ENCODE measurements around the gene HTRA1. TPM values are rescaled to one million over a fixed set of nuclear protein-coding genes. Genes with fewer than 3 reads are reported as not detected.

The HTRA1 gene
- total RNA-seq, 2 donors from 2014 or later = 29.3 to 36.6 TPM

DNA sequence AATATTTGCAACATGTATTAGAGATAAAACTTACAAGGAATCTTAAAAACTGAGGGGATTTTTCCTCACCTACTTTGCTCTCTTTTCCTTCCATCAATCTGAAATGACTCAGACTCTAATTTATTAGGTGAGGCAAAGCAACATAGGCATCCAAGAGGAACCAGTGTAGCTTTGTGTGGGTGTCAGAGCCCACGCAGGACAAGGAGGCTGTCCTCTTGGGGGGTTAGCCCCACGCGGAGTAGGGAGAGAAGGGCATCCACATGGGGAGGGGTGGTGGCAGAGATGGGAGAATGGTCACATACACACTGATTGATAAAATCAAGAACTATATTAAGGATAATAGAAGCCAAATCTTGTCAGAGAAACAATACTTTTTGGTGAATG is 40.7 kb upstream of the HTRA1 start:
- no peak overlapping the region for H3K4me3 ChIP-seq
- DNase-seq = no peak
- TF ChIP-seq, protein P1, sequence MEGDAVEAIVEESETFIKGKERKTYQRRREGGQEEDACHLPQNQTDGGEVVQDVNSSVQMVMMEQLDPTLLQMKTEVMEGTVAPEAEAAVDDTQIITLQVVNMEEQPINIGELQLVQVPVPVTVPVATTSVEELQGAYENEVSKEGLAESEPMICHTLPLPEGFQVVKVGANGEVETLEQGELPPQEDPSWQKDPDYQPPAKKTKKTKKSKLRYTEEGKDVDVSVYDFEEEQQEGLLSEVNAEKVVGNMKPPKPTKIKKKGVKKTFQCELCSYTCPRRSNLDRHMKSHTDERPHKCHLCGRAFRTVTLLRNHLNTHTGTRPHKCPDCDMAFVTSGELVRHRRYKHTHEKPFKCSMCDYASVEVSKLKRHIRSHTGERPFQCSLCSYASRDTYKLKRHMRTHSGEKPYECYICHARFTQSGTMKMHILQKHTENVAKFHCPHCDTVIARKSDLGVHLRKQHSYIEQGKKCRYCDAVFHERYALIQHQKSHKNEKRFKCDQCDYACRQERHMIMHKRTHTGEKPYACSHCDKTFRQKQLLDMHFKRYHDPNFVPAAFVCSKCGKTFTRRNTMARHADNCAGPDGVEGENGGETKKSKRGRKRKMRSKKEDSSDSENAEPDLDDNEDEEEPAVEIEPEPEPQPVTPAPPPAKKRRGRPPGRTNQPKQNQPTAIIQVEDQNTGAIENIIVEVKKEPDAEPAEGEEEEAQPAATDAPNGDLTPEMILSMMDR (IDR thresholded peaks at IDR 0.05) = no peak
- TF ChIP-seq POLR2A (IDR thresholded peaks at IDR 0.05) = no peak
- H3K9me3 ChIP-seq = no peaks in the 10 kb centered on the region
- 88 to 98% methylated on average over 3 of the region's 3 CpGs for WGBS, 2 donors
- no peak overlapping the region for H3K27ac ChIP-seq
- ATAC-seq = no peak
- H3K36me3 ChIP-seq (replicated peaks in 1 of 2; ENCODE audit: insufficient read depth in 1 of 2, low read depth in 2 of 2) = peaks cover 0 to 5% of the 10 kb centered on the region in 2 donors
- no peaks in the 10 kb centered on the region for H3K27me3 ChIP-seq
- intact Hi-C loops (cut with DNase I) = no loop called here
- H3K4me1 ChIP-seq = no peaks in the 10 kb centered on the region

DNA sequence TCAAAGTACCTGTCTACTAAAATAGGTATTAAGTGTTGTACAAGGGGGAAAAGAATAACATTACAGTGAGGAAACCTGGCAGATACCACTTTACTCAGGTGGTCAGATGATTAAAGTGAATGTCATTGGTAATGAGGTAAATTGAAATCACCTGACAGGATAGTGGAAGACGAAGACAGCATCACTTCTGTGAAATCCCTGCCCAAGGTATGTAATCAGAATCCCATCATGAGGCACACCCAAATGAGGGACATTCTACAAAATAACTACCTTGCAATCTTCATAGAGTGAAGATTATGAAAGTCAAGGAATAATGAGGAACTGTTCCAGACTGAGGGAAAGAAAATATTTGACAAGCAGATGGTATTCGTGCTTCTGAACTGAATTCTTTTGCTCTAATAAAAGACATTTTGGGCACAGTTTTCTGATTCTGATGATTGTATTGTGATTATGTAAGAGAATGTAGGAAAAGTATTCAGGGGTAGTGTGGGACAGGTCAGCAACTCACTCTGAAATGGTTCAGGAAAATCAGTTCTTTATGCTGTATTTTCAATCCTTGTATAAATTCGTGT is 40.2 kb upstream of the HTRA1 start:
- intact Hi-C loops (cut with DNase I) = no loop called here
- Histone ChIP-seq H3K4me3 (no peak overlapping the region), H3K9me3 (no peaks in the 10 kb centered on the region), H3K27ac (no peak overlapping the region), H3K4me1 (no peaks in the 10 kb centered on the region), H3K27me3 (no peaks in the 10 kb centered on the region), H3K36me3 (replicated peaks in 1 of 2; ENCODE audit: insufficient read depth in 1 of 2, low read depth in 2 of 2) (peaks cover 0 to under 1% of the 10 kb centered on the region in 2 donors)
- 66 to 80% methylated on average over 3 of the region's 3 CpGs for WGBS, 2 donors
- ATAC-seq (no peak), DNase-seq (no peak)
- TF ChIP-seq POLR2A (IDR thresholded peaks at IDR 0.05) = no peak
- TF ChIP-seq, protein P1 (IDR thresholded peaks at IDR 0.05) = no peak

DNA sequence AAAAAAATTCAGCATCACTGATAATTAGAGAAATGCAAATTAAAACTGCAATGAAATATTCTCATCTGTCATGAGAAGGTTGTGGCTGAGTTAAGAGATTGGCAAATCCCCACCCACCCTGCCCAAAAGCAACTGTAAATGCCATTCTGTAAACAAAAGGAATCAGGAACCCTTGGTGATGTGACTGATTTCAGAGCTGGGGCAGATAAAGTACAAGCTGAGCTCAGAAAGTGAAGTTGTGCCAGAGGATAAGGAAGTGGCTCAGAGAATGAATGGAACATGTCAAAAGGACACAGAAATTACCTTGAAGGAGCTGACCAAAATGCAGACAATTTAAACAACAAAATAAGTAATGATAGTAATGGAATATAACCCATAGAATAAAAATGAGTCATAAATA is 39.6 kb upstream of the HTRA1 start:
- H3K27ac ChIP-seq = no peak overlapping the region
- TF ChIP-seq POLR2A (IDR thresholded peaks at IDR 0.05) = no peak
- TF ChIP-seq, protein P1 (IDR thresholded peaks at IDR 0.05) = no peak
- no peak overlapping the region for H3K4me3 ChIP-seq
- no peaks in the 10 kb centered on the region for H3K36me3 ChIP-seq (replicated peaks in 1 of 2; ENCODE audit: insufficient read depth in 1 of 2, low read depth in 2 of 2)
- no peak for DNase-seq
- intact Hi-C loops (cut with DNase I) = no loop called here
- no peaks in the 10 kb centered on the region for H3K27me3 ChIP-seq
- no peak for ATAC-seq
- H3K9me3 ChIP-seq = no peaks in the 10 kb centered on the region
- no peaks in the 10 kb centered on the region for H3K4me1 ChIP-seq

DNA sequence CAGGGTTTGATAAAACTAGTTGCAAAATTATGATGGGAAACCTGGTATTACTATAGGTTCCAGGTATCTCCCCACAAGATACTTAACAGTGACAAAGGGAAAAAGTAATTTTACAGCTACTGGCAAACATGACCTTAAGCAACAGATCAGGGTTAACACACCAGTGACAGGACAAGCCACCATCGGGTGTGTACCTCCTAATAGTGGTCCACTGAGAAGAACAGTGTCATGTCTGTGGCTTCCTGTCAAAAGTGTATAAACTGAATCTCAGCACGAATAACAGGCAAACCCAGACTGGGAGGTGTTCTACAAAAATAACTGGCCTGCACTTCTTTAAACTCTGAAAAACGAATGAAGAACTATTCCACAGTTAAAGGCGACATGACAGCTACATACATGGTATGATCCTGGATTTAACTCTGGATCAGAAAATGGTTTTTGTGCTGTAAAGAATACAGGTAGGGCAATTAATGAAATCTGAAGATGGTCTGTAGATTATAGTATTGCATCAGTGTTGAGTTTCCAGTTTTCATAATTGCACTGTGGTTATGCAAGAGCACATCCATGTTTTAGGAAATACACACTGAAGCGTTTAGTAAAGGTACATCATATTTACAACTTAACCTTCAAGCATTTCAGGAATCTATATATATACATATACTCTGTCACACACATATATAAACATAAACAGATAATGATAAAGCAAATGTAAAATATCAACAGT is 38.9 kb upstream of the HTRA1 start:
- H3K36me3 ChIP-seq (replicated peaks in 1 of 2; ENCODE audit: insufficient read depth in 1 of 2, low read depth in 2 of 2) = no peaks in the 10 kb centered on the region
- no peak overlapping the region for H3K4me3 ChIP-seq
- no peak for DNase-seq
- no peaks in the 10 kb centered on the region for H3K4me1 ChIP-seq
- no peak overlapping the region for H3K27ac ChIP-seq
- ATAC-seq = no peak
- no peaks in the 10 kb centered on the region for H3K9me3 ChIP-seq
- no peaks in the 10 kb centered on the region for H3K27me3 ChIP-seq
- WGBS, 2 donors = 79 to 91% methylated on average over 5 of the region's 5 CpGs
- TF ChIP-seq, protein P1 (IDR thresholded peaks at IDR 0.05) = no peak
- no peak for TF ChIP-seq POLR2A (IDR thresholded peaks at IDR 0.05)
- intact Hi-C loops (cut with DNase I) = no loop called here

DNA sequence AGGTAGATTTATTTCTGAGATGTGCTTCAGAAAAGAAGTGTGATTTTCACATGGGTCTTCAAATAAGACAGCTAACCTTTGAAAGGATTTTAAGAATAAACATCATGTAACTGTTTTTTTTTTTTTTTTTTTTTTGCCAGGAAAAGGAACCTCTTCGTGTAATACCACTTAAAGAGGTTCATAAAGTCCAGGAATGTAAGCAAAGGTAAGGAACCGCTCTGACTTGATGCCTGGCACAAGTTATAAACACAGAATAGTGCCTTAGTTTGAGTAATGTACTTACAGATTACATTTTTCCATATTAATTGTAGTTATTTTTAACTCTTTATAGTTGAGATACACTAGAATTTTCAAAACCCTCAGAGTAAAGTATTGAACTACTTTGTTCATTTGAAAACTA is 37.3 kb upstream of the HTRA1 start:
- Histone ChIP-seq H3K27ac (no peak overlapping the region), H3K9me3 (no peaks in the 10 kb centered on the region), H3K4me3 (no peak overlapping the region), H3K4me1 (no peaks in the 10 kb centered on the region), H3K27me3 (no peaks in the 10 kb centered on the region), H3K36me3 (replicated peaks in 1 of 2; ENCODE audit: insufficient read depth in 1 of 2, low read depth in 2 of 2) (peaks cover under 1 to 4% of the 10 kb centered on the region in 2 donors)
- no peak for DNase-seq
- TF ChIP-seq, protein P1 (IDR thresholded peaks at IDR 0.05) = no peak
- no peak for TF ChIP-seq POLR2A (IDR thresholded peaks at IDR 0.05)
- intact Hi-C loops (cut with DNase I) = no loop called here
- 88 to 93% methylated on average over 2 of the region's 2 CpGs for WGBS, 2 donors
- ATAC-seq = no peak
